HepG2 (cell line): Measurements from ENCODE around the gene SGMS1. TPM values are rescaled to one million over a fixed set of nuclear protein-coding genes. Genes with fewer than 3 reads are reported as not detected.
A peak's percentile ranks its signal among the peaks of the same experiment; 100 is the strongest.

ENCODE experiments used
- AGO2 ChIP-seq: fragments of 200-400 bp; formaldehyde crosslinking; optimal IDR thresholded peaks from 2 replicates; pipeline ENCODE3; 2017; ENCODE audit warnings: mild to moderate bottlenecking, low read depth, low read length, moderate library complexity
- HMG20A ChIP-seq: IDR thresholded peaks from 2 replicates; pipeline ENCODE4 v1.6.1; 2016; ENCODE audit warnings: borderline replicate concordance
- HNRNPH1 ChIP-seq: fragments of 200-400 bp; formaldehyde crosslinking; optimal IDR thresholded peaks from 2 replicates; pipeline ENCODE3; 2017; ENCODE audit warnings: mild to moderate bottlenecking, low read depth, low read length
- ISX ChIP-seq: sonication (generic); formaldehyde crosslinking; conservative IDR thresholded peaks from 2 replicates; pipeline ENCODE4 v1.5.0; 2020; ENCODE audit warnings: missing genetic modification reagents
- KDM5A ChIP-seq: fragments of 200-600 bp; sonication (generic); IDR thresholded peaks from 2 replicates; pipeline ENCODE4 v1.7.0; 2018; ENCODE audit warnings: antibody characterized with exemption, mild to moderate bottlenecking, low read length, borderline replicate concordance
- SMYD3 ChIP-seq: sonication (generic); formaldehyde crosslinking; IDR thresholded peaks from 2 replicates; pipeline ENCODE4 v1.8.1; 2023; ENCODE audit warnings: mild to moderate bottlenecking, missing genetic modification reagents
- ZBTB21 ChIP-seq: sonication (generic); formaldehyde crosslinking; IDR thresholded peaks from 2 replicates; pipeline ENCODE4 v1.4.0; 2020; ENCODE audit warnings: missing genetic modification reagents
- ZBTB34 ChIP-seq: sonication (generic); formaldehyde crosslinking; IDR thresholded peaks from 2 replicates; pipeline ENCODE4 v1.8.0; 2022; ENCODE audit warnings: mild to moderate bottlenecking, missing genetic modification reagents
- ZNF232 ChIP-seq: sonication (generic); formaldehyde crosslinking; IDR thresholded peaks from 2 replicates; pipeline ENCODE4 v1.4.0; 2020; ENCODE audit warnings: missing genetic modification reagents, borderline replicate concordance
- ZNF33B ChIP-seq: sonication (generic); formaldehyde crosslinking; IDR thresholded peaks from 2 replicates; pipeline ENCODE4 v1.5.1; 2020; ENCODE audit warnings: mild to moderate bottlenecking, missing genetic modification reagents
- ZNF382 ChIP-seq: sonication (generic); formaldehyde crosslinking; IDR thresholded peaks from 2 replicates; pipeline ENCODE4 v1.5.0; 2020; ENCODE audit warnings: missing genetic modification reagents, mild to moderate bottlenecking, borderline replicate concordance
- ZNF547 ChIP-seq: sonication (generic); formaldehyde crosslinking; IDR thresholded peaks from 2 replicates; pipeline ENCODE4 v1.5.1; 2020; ENCODE audit warnings: mild to moderate bottlenecking, missing genetic modification reagents
- ZNF687 ChIP-seq: sonication (generic); formaldehyde crosslinking; IDR thresholded peaks from 2 replicates; pipeline ENCODE4 v1.5.1; 2020; ENCODE audit warnings: mild to moderate bottlenecking, missing genetic modification reagents, moderate library complexity
- ZNF720 ChIP-seq: sonication (generic); formaldehyde crosslinking; IDR thresholded peaks from 2 replicates; pipeline ENCODE4 v1.4.0; 2020; ENCODE audit warnings: missing genetic modification reagents
- ZNF781 ChIP-seq: sonication (generic); formaldehyde crosslinking; IDR thresholded peaks from 2 replicates; pipeline ENCODE4 v1.5.1; 2020; ENCODE audit warnings: borderline replicate concordance, mild to moderate bottlenecking, missing genetic modification reagents; ENCODE audit errors: not compliant biosample characterization
- polyA plus RNA-seq, 8 experiments: library from polyadenylated mRNA; depleted of rRNA in 3 of 8; stranded (reverse) in 7 of 8; unstranded in 1 of 8; fragments of >200 nt; fragmentation: Illumina TruSeq in 4 of 8; extraction: Trizol in 4 of 8; gene quantifications; 2 replicates each; pipeline versions ENCODE4 v1.2.1 to v1.2.3, GENCODE V29; 2011 to 2016; ENCODE audit warnings: low read depth in 4 of 8, missing spikeins in 1 of 8, mixed read lengths in 1 of 8; ENCODE audit not compliant: insufficient read depth in 1 of 8
- total RNA-seq, 5 experiments: library from RNA; depleted of rRNA; stranded (reverse); fragments of >200 nt; fragmentation: Illumina TruSeq; extraction: Trizol; gene quantifications; 2 replicates each; pipeline ENCODE4 v1.2.3, GENCODE V29; 2016; ENCODE audit warnings: low read depth in 1 of 5
- TF ChIP-seq, protein P1 (sequence below): sonication (generic); formaldehyde crosslinking; IDR thresholded peaks from 2 replicates; pipeline ENCODE4 v1.4.0; 2020; ENCODE audit warnings: mild to moderate bottlenecking, missing genetic modification reagents
- TF ChIP-seq, protein P2 (sequence below): sonication (generic); formaldehyde crosslinking; IDR thresholded peaks from 2 replicates; pipeline ENCODE4 v1.4.0; 2020; ENCODE audit warnings: mild to moderate bottlenecking, missing genetic modification reagents
- TF ChIP-seq, protein P3 (sequence below): sonication (generic); formaldehyde crosslinking; IDR thresholded peaks from 2 replicates; pipeline ENCODE4 v1.8.0; 2022; ENCODE audit warnings: mild to moderate bottlenecking, missing genetic modification reagents, borderline replicate concordance
- TF ChIP-seq, protein P4 (sequence below): sonication (generic); formaldehyde crosslinking; IDR thresholded peaks from 2 replicates; pipeline ENCODE4 v1.8.1; 2023; ENCODE audit warnings: mild to moderate bottlenecking, moderate library complexity, missing genetic modification reagents

The SGMS1 gene
- total and polyA plus RNA-seq, 2 of the 13 experiments (the other 11 are each of a cell fraction or from before 2014, with no cell fraction given) = 6.5 to 15.1 TPM

GRCh38 chr10:50572017-50572491 is 51.7 kb downstream of the SGMS1 start (continued):
- TF ChIP-seq ZNF687 (CRISPR knock-in tag) (no peak), ZBTB21 (CRISPR knock-in tag) (no peak), ZNF781 (peak; percentile 66), ZNF232 (no peak), HMG20A (peak; percentile 87), ZNF720 (no peak), ZNF547 (no peak), SMYD3 (CRISPR knock-in tag) (no peak; the same call in 1 of the 2 replicates), ZNF33B (CRISPR knock-in tag) (no peak), KDM5A (no peak), HNRNPH1 (no peak), ZBTB34 (no peak), ZNF382 (CRISPR knock-in tag) (no peak), AGO2 (no peak), ISX (CRISPR knock-in tag) (no peak)
- TF ChIP-seq, protein P1, sequence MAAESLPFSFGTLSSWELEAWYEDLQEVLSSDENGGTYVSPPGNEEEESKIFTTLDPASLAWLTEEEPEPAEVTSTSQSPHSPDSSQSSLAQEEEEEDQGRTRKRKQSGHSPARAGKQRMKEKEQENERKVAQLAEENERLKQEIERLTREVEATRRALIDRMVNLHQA = no peak
- TF ChIP-seq, protein P2, sequence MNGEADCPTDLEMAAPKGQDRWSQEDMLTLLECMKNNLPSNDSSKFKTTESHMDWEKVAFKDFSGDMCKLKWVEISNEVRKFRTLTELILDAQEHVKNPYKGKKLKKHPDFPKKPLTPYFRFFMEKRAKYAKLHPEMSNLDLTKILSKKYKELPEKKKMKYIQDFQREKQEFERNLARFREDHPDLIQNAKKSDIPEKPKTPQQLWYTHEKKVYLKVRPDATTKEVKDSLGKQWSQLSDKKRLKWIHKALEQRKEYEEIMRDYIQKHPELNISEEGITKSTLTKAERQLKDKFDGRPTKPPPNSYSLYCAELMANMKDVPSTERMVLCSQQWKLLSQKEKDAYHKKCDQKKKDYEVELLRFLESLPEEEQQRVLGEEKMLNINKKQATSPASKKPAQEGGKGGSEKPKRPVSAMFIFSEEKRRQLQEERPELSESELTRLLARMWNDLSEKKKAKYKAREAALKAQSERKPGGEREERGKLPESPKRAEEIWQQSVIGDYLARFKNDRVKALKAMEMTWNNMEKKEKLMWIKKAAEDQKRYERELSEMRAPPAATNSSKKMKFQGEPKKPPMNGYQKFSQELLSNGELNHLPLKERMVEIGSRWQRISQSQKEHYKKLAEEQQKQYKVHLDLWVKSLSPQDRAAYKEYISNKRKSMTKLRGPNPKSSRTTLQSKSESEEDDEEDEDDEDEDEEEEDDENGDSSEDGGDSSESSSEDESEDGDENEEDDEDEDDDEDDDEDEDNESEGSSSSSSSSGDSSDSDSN (CRISPR knock-in tag) = no peak
- TF ChIP-seq, protein P3, sequence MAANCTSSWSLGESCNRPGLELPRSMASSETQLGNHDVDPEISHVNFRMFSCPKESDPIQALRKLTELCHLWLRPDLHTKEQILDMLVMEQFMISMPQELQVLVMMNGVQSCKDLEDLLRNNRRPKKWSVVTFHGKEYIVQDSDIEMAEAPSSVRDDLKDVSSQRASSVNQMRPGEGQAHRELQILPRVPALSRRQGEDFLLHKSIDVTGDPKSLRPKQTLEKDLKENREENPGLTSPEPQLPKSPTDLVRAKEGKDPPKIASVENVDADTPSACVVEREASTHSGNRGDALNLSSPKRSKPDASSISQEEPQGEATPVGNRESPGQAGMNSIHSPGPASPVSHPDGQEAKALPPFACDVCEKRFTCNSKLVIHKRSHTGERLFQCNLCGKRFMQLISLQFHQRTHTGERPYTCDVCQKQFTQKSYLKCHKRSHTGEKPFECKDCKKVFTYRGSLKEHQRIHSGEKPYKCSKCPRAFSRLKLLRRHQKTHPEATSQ = no peak
- TF ChIP-seq, protein P4, sequence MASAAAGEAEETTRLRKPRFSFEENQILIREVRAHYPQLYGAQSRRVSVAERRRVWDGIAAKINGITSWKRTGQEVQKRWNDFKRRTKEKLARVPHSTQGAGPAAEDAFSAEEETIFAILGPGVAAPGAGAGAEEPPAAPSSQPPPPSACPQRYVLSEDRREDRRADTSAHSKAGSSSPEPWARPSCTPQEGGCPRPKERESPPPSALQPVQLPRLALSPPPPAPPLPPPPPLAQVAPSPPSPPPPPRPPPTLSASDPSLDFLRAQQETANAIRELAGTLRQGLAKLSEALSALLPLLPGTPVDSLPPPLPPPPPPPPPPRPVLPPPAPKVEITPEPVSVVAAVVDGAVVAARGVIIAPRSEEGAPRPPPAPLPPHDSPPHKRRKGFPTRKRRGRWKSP (CRISPR knock-in tag) = peak; percentile 48; the same call in 1 of the 2 replicates
